Activated naive CD4-positive, alpha-beta T cell treated with anti-CD3 and anti-CD28 coated beads for 36 hours (primary cell): ENCODE measurements around the gene OGFRL1. TPM values are rescaled to one million over a fixed set of nuclear protein-coding genes. Genes with fewer than 3 reads are reported as not detected.
"Not testable (repeated sequence)": the region's sequence is repeated elsewhere in the genome, so short reads cannot be mapped to it uniquely, and the experiment has no call there.

Experiments
- CTCF ChIA-PET: fragments of 350-600 bp; sonication (Branson Sonifier 250); formaldehyde crosslinking; loops from one replicate; lab custom pipeline; 2021; ENCODE audit warnings: antibody characterized with exemption; lab: Charles Lee
- DNase-seq: peaks from one replicate; pipeline ENCODE4 v3.0.0-alpha.2; 2020
- H3K27ac Mint-ChIP-seq: one replicate; pipeline ENCODE4 v1.8.0; 2021; ENCODE audit warnings: mild to moderate bottlenecking, mixed read lengths
- H3K27me3 Mint-ChIP-seq: one replicate; pipeline ENCODE4 v1.8.0; 2021; ENCODE audit warnings: low read depth, mixed read lengths
- H3K36me3 Mint-ChIP-seq: one replicate; pipeline ENCODE4 v1.8.0; 2021; ENCODE audit warnings: low read depth, mixed read lengths
- H3K4me1 Mint-ChIP-seq: one replicate; pipeline ENCODE4 v1.8.0; 2021; ENCODE audit warnings: low read depth, mixed read lengths
- H3K4me3 Mint-ChIP-seq: one replicate; pipeline ENCODE4 v1.8.0; 2021; ENCODE audit warnings: mild to moderate bottlenecking, moderate library complexity, mixed read lengths
- H3K9me3 Mint-ChIP-seq: one replicate; pipeline ENCODE4 v1.8.0; 2021; ENCODE audit warnings: mixed read lengths
- intact Hi-C: fragments of 100-400 bp; cut with micrococcal nuclease; formaldehyde crosslinking; loops from one replicate; pipeline ENCODE4 v1.15.1; 2023
- total RNA-seq, 2 experiments: library from RNA; stranded (reverse); gene quantifications; one replicate each; pipeline ENCODE4 v1.2.3, GENCODE V29; 2021

OGFRL1 gene
- total RNA-seq, 2 experiments from 2014 or later: 2.6 to 3.1 TPM

DNA sequence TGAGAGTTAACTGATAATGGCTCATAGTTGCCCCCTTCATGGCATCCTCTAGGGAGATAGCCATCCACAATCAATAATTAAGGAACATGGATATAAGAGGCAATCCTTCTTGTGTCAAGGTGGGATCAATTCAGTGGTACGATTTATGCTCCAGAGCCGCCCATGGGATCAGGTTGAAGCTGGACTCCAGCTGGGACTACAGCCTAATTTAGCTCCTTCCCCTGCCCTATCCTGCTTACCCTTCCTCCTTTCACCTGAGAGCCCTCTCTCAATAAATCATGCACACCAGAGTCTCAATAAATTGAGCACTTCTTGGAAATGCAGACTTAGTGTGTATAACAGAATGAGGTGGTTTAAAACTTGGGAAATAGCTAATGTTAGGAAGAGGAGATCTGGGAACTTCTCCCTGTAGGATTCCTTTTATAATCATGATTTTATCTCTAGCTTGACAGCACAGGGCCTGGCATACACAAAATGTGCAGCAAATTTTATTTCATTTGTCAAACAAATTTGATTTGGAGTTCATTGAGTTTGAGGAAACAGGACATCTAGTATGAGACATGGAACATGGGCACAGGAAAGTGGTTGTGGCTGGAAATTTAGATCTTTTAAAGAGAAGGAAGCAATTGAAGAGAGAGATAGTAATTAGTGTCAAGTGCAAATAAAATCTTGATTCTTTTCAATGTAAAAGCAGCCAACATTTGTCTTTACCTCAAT, 28.6 kb upstream of the OGFRL1 start:
- Mint-ChIP-seq H3K4me3 (no peak overlapping the region), H3K36me3 (no peaks in the 10 kb centered on the region), H3K9me3 (no peaks in the 10 kb centered on the region), H3K4me1 (no peaks in the 10 kb centered on the region), H3K27me3 (peaks cover 8% of the 10 kb centered on the region), H3K27ac (no peak overlapping the region)
- intact Hi-C loops: no loop called here
- DNase-seq: no peak
- CTCF ChIA-PET: no interaction called here

DNA sequence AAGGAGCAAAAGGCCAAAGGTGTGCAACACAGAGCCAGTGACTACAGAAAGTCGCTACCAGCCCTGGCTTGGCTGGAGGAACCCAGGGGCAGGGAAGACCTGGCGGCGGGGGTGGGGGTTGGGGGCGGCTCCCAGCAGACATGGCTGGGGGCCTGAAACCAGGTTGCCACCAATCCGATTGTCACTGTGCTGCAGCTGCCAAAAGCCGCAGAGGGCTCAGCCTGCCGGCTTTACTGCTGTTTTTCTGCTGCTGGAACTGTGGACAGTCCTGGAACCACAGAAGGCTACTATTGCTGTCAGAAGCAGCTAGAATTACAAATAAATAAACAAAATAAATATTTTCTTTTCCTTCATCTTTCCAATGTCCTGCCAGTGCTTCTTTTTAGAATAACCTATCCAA, 25.7 kb upstream of the OGFRL1 start:
- no peak overlapping the region for H3K4me3 Mint-ChIP-seq
- no peak overlapping the region for H3K27ac Mint-ChIP-seq
- H3K27me3 Mint-ChIP-seq: peaks cover 10% of the 10 kb centered on the region
- H3K4me1 Mint-ChIP-seq: no peaks in the 10 kb centered on the region
- no peak for DNase-seq
- no peaks in the 10 kb centered on the region for H3K9me3 Mint-ChIP-seq
- no peaks in the 10 kb centered on the region for H3K36me3 Mint-ChIP-seq
- CTCF ChIA-PET: no interaction called here
- intact Hi-C loops: no loop called here

DNA sequence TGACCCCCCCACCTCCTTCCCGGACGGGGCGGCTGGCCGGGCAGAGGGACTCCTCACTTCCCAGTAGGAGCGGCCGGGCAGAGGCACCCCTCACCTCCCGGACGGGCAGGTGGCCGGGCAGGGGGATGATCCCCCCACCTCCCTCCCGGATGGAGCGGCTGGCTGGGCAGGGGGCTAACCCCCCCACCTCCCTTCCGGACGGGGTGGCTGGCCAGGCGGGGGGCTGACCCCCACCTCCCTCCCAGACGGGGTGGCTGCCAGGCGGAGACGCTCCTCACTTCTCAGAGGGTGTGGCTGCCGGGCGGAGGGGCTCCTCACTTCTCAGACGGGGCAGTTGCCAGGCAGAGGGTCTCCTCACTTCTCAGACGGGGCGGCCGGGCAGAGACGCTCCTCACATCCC, 22.2 kb upstream of the OGFRL1 start:
- H3K4me1 Mint-ChIP-seq, DNase-seq, H3K4me3 Mint-ChIP-seq, H3K27ac Mint-ChIP-seq, H3K36me3 Mint-ChIP-seq, intact Hi-C loops, H3K9me3 Mint-ChIP-seq, CTCF ChIA-PET: not testable (repeated sequence)
- H3K27me3 Mint-ChIP-seq: peaks cover 10% of the 10 kb centered on the region

DNA sequence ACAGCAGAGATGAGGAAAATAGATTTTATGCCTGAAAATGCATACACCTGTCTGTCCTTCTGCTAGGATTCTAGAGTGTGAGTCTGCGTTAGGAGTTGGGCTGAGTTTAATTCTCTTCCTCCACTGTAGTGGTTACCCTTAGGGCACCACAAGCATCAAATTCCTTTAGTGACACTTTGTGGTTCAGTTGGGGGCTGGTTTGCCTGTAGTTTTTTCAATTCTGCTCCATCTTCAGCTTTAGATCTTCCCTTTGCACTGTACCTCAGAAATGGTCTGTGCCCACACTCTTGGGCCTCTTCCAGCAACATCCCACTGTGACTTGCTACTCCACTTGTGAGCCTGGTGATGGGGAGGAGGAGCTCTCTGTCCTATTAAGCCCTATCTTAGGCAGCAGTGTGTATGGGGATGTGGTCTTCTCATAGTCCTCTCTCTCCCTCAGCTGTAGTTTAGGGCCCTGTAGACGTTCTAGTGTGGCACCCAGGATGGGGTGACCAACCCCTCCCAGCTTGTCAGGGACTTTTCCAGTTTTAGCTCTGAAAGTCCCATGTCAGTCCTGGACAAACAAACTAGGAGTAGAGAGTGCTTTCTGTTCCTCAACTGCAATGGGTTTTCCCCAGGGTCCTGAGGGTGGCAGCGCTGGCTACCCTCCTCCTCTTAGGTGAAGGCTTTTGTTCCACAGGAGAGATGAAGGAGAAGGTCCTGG, 19.7 kb upstream of the OGFRL1 start:
- peaks cover 12% of the 10 kb centered on the region for H3K27me3 Mint-ChIP-seq
- intact Hi-C loops: no loop called here
- H3K4me1 Mint-ChIP-seq: no peaks in the 10 kb centered on the region
- DNase-seq: no peak
- H3K36me3 Mint-ChIP-seq: no peaks in the 10 kb centered on the region
- H3K27ac Mint-ChIP-seq: no peak overlapping the region
- CTCF ChIA-PET: no interaction called here
- no peak overlapping the region for H3K4me3 Mint-ChIP-seq
- H3K9me3 Mint-ChIP-seq: no peaks in the 10 kb centered on the region

DNA sequence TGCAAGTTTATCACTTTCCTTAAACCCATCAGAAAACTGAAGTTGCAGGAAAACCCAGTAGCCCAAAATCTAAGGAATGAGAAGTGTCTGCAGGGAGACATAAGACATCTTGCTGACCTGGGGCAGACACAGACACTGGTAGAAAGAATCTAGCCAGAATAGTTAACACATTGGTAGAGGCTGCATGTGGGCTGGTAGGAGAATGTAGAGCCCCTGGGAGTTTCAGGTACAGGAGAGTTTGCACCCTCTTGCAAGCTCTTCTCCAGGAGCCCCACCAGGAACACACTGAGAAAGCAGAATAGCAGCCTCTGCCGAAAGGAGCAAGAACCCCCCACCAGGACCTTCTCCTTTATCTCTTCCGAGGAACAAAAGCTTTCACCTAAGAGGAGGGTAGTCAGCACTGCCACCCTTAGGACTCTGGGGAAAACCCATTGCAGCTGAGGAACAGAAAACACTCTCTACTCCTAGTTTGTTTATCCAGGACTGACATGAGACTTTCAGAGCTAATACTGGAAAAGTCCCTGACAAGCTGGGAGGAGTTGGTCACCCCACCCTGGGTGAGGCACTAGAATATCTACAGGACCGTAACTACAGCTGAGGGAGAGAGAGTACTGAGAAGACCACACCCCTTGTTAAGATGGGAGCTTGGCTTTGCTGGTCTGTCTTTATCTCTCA, 10.5 kb upstream of the OGFRL1 start:
- intact Hi-C loops: no loop called here
- H3K27ac Mint-ChIP-seq: no peak overlapping the region
- no peak overlapping the region for H3K4me3 Mint-ChIP-seq

DNA sequence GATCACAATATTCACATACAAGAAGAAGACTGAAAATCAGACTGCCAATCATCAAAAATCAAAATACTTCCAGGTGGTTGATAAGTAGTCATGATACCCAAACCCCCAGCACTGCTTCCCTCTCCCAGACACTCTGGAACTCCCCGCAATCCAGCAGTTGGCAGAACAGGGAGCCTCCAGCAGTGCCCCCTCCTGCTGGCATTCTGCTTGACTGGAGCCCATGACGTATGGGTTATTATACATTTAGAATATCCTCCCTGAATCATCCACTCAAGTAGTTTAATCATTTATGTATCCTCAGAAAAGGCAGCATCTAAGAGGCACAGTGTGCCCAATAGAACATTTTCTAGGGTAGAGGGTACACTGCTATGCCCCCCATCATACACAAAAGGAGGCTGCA, 9.3 kb upstream of the OGFRL1 start:
- H3K27me3 Mint-ChIP-seq: no peaks in the 10 kb centered on the region
- DNase-seq: no peak
- intact Hi-C loops: no loop called here
- H3K4me1 Mint-ChIP-seq: no peaks in the 10 kb centered on the region
- no peak overlapping the region for H3K4me3 Mint-ChIP-seq
- H3K36me3 Mint-ChIP-seq: no peaks in the 10 kb centered on the region
- H3K9me3 Mint-ChIP-seq: no peaks in the 10 kb centered on the region
- H3K27ac Mint-ChIP-seq: no peak overlapping the region
- CTCF ChIA-PET: no interaction called here

More for the DNA sequence above, 10.5 kb upstream of the OGFRL1 start:
- CTCF ChIA-PET: interaction anchor here (0.8 kb wide), 1 partner anchor 23 kb away, joined by 3 read pairs; no protein-coding TSS in a partner anchor
- Mint-ChIP-seq H3K27me3 (peaks cover 2% of the 10 kb centered on the region), H3K36me3 (no peaks in the 10 kb centered on the region), H3K4me1 (no peaks in the 10 kb centered on the region), H3K9me3 (no peaks in the 10 kb centered on the region)
- DNase-seq: no peak

DNA sequence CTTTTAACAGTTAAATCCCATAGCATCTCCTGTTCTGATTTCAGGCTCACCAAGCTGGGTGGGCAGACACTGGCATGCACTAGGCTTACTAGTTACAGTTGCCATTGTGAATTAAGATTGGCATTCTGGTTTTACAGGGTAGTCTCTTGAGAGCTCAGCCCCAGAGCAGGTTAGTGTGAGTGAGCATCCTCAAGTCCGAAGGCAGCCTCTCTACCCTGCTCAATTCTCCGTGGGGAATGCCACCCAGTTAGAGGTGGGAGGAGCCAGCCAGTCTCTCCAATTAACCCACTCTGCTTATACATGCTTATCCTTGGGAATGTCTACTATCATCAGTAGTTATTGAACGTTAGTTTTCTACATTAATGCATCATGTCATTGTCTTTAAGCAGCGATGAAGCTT, 8.9 kb upstream of the OGFRL1 start:
- Mint-ChIP-seq H3K4me1 (no peaks in the 10 kb centered on the region), H3K4me3 (no peak overlapping the region), H3K27me3 (no peaks in the 10 kb centered on the region), H3K27ac (no peak overlapping the region), H3K9me3 (no peaks in the 10 kb centered on the region), H3K36me3 (no peaks in the 10 kb centered on the region)
- intact Hi-C loops: loop anchor here (10.0 kb wide), 1 partner anchor 565 kb away; no protein-coding TSS in a partner anchor
- CTCF ChIA-PET: interaction anchor here (1.1 kb wide), 1 partner anchor 14 kb away, joined by 3 read pairs; no protein-coding TSS in a partner anchor
- DNase-seq: no peak

DNA sequence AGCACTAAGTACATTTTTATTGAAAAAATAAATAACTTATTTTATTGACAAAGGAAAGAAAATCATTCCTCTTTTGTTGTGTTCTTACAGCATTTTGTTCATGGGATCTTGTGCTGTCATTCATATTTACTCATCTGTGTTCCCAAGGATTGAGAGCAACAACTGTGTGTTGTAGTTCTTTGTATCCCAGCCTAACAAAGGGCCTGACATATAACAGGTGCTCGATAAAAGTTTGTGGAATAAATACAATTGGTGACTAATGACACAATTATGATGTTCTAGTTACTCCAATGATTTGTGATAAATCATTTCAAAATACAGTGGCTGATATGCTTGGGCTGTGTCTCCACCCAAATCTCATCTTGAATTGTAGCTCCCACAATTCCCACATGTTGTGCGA, 7.9 kb upstream of the OGFRL1 start:
- H3K27me3 Mint-ChIP-seq: no peaks in the 10 kb centered on the region
- no peak overlapping the region for H3K4me3 Mint-ChIP-seq
- H3K36me3 Mint-ChIP-seq: no peaks in the 10 kb centered on the region
- no peaks in the 10 kb centered on the region for H3K4me1 Mint-ChIP-seq
- CTCF ChIA-PET: interaction anchor here (1.1 kb wide), 1 partner anchor 13 kb away, joined by 3 read pairs; no protein-coding TSS in a partner anchor
- no peak overlapping the region for H3K27ac Mint-ChIP-seq
- intact Hi-C loops: loop anchor here (10.0 kb wide), 1 partner anchor 566 kb away; no protein-coding TSS in a partner anchor
- no peaks in the 10 kb centered on the region for H3K9me3 Mint-ChIP-seq
- no peak for DNase-seq

DNA sequence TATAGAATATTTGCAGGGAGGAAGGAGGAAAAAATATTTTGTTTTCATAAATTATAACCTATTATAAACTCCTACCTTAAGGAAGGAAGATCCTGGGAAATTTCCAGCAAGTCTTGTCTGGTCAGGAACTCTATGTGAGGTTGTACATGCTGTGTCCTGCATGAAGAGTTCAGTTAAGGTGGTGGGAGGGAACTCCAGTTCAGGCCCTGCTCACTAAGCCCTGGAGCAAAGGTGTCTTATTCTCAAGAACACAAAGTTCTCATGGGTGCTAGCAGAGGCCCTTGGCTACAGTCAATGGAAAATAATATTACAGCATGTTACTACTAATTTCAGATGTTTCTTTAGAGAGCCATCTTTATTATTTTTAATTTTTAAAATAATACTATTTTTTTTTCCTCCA, 3.8 kb upstream of the OGFRL1 start:
- no peak overlapping the region for H3K27ac Mint-ChIP-seq
- no peak for DNase-seq
- H3K9me3 Mint-ChIP-seq: no peaks in the 10 kb centered on the region
- H3K4me1 Mint-ChIP-seq: peaks cover 11% of the 10 kb centered on the region
- intact Hi-C loops: loop anchor here (5.0 to 10.0 kb wide), 2 partner anchors 570 to 617 kb away; partner anchors contain the start of gene SMAP1
- peaks cover 5% of the 10 kb centered on the region for H3K27me3 Mint-ChIP-seq
- no peak overlapping the region for H3K4me3 Mint-ChIP-seq
- CTCF ChIA-PET: no interaction called here
- no peaks in the 10 kb centered on the region for H3K36me3 Mint-ChIP-seq

DNA sequence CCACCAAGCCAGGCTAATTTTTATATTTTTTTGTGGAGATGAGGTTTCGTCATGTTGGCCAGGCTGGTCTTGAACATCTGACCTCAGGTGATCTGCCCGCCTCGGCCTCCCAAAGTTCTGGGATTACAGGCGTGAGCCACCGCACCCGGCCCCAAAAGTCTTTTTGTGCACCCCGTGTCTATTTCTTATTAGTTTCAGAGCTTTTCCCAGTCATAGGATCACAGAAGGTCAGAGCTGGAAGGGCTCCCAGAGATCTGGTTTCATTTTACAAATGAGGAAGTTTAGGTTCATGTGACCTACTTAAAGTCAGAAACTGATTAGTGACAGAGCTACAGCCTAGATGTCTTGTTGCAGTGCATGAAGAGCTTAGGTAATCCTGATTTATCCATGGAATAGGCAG, 1.6 kb upstream of the OGFRL1 start:
- Mint-ChIP-seq H3K4me3 (no peak overlapping the region), H3K27ac (no peak overlapping the region), H3K9me3 (no peaks in the 10 kb centered on the region), H3K27me3 (peaks cover 7% of the 10 kb centered on the region), H3K36me3 (no peaks in the 10 kb centered on the region), H3K4me1 (peaks cover 20% of the 10 kb centered on the region)
- CTCF ChIA-PET: no interaction called here
- intact Hi-C loops: loop anchor here (5.0 to 10.0 kb wide), 2 partner anchors 572 to 620 kb away; partner anchors contain the start of gene SMAP1
- DNase-seq: no peak

DNA sequence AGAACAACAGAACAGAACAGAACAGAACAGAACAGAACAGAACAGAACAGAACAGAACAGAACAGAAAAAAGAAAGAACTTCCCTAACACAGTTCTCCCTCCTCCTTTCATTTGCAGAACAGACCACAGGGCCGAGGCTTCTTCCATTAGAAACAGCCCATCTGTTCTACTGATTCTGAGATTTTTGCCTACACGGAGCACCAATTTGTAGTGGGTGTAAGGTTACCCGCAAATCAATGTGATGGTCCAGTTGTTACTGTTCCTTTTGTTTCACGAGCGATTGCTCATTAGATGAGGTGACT, 734 bp upstream of the OGFRL1 start:
- CTCF ChIA-PET: interaction anchor here (0.6 to 1.1 kb wide), 4 partner anchors 57 to 855 kb away, joined by 3 read pairs; no protein-coding TSS in a partner anchor
- no peaks in the 10 kb centered on the region for H3K36me3 Mint-ChIP-seq
- H3K9me3 Mint-ChIP-seq: no peaks in the 10 kb centered on the region
- intact Hi-C loops: loop anchor here (1.0 to 10.0 kb wide), 4 partner anchors 61 to 875 kb away; partner anchors contain the start of genes FAM135A and SMAP1
- no peak for DNase-seq
- H3K4me3 Mint-ChIP-seq: peak overlapping the region; percentile 67
- H3K27me3 Mint-ChIP-seq: peaks cover 7% of the 10 kb centered on the region
- H3K27ac Mint-ChIP-seq: peak overlapping the region; percentile 31
- peaks cover 22% of the 10 kb centered on the region for H3K4me1 Mint-ChIP-seq

DNA sequence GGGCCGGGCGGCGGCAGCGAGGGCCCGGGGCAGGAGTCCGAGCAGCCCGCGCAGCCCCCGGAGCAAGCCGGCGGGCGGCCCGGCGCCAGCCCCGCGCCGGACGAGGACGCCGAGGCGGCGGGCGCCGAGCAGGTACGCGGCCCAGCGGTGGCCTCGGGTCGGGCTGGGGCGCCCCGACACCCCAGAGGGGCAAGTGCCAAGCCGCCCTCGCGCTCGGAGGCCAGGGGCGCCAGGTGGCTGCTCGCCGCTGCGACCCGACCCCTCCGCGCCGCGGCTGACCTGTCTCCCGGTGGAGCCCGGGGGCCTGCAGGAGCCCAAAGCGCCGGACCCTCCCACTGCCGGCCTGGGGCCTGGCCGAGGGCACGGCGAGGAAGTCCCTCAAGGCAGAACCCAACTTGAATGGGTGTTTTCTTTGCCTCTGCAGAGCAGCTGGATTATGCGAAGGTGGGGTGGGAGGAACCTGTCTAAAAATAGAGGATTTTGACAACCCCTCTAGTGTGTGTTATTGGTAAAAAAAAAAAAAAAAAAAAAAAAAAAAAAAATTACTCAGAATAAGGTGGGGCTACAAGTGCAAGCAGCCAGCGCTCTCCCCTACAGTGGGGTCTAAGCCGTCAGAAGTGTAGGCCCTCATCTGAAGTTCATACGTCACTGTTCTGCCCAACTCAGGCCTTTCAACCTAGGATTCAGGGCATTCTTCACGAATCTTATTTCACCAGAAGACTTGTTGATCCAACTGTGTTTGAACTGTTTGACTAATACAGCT, 609 bp downstream of the OGFRL1 start:
- CTCF ChIA-PET: no interaction called here

More for the DNA sequence above, 609 bp downstream of the OGFRL1 start:
- intact Hi-C loops: loop anchor here (2.0 to 10.0 kb wide), 3 partner anchors 60 to 622 kb away; partner anchors contain the start of gene SMAP1
- H3K27me3 Mint-ChIP-seq: peaks cover 7% of the 10 kb centered on the region
- peaks cover 4% of the 10 kb centered on the region for H3K36me3 Mint-ChIP-seq
- peak overlapping the region; percentile 72 for H3K4me3 Mint-ChIP-seq
- peaks cover 22% of the 10 kb centered on the region for H3K4me1 Mint-ChIP-seq
- no peak overlapping the region for H3K27ac Mint-ChIP-seq
- H3K9me3 Mint-ChIP-seq: no peaks in the 10 kb centered on the region
- peak; percentile 13 for DNase-seq
